GM18867 (cell line): ENCODE results near the gene BAD.

Source experiments
- ATAC-seq: cut with Tn5 transposase; IDR thresholded peaks from one replicate; pipeline ENCODE4 v1.9.1; 2021; ENCODE audit warnings: mild to moderate bottlenecking, moderate library complexity; ENCODE audit not compliant: unreplicated experiment

Gene BAD

GRCh38 chr11:64232967-64233315 lies 51.5 kb downstream of the BAD start:
- no peak for ATAC-seq

- no peak for ATAC-seq
Observed at GRCh38 chr11:64232182-64232966, 52.1 kb downstream of the BAD start.

- ATAC-seq: no peak
Observed at GRCh38 chr11:64231546-64231945, 52.9 kb downstream of the BAD start.

- no peak for ATAC-seq
Observed at GRCh38 chr11:64230985-64231365, 53.5 kb downstream of the BAD start.

- peak; percentile 43 for ATAC-seq
Observed at GRCh38 chr11:64230171-64230984, 54.1 kb downstream of the BAD start, which contains the start of gene DNAJC4. TSS of gene DNAJC4 (plus strand) at chr11:64230548. CDS start at chr11:64230855, 307 bp downstream.

- ATAC-seq: no peak
Observed at GRCh38 chr11:64229744-64230170, 54.7 kb downstream of the BAD start.

- no peak for ATAC-seq
Observed at GRCh38 chr11:64229090-64229743, 55.2 kb downstream of the BAD start.

GRCh38 chr11:64227405-64227956 lies 57.0 kb downstream of the BAD start:
- no peak for ATAC-seq

GRCh38 chr11:64226507-64227051 lies 57.9 kb downstream of the BAD start:
- peak; percentile 34 for ATAC-seq

- ATAC-seq: peak; percentile 41
Observed at GRCh38 chr11:64225608-64226506, 58.6 kb downstream of the BAD start, which contains the start of the genes NUDT22 and TRPT1. TSS of gene NUDT22 (plus strand) at chr11:64226274. CDS start at chr11:64226653, 379 bp downstream. TSS of gene TRPT1 (minus strand) at chr11:64226186. CDS start at chr11:64225860, 326 bp downstream.

GRCh38 chr11:64224891-64225607 lies 59.4 kb downstream of the BAD start:
- ATAC-seq: no peak

- no peak for ATAC-seq
Observed at GRCh38 chr11:64224151-64224890, 60.1 kb downstream of the BAD start.

GRCh38 chr11:64223001-64223651 lies 61.3 kb downstream of the BAD start:
- ATAC-seq: no peak

- ATAC-seq: no peak
Observed at GRCh38 chr11:64222651-64223000, 61.8 kb downstream of the BAD start.

- ATAC-seq: no peak
Observed at GRCh38 chr11:64220798-64221197, 63.7 kb downstream of the BAD start.

GRCh38 chr11:64220271-64220670 lies 64.2 kb downstream of the BAD start:
- ATAC-seq: no peak
